Keratinocyte (primary cell): ENCODE data around the gene NEK6. TPM values are rescaled to one million over a fixed set of nuclear protein-coding genes. Genes with fewer than 3 reads are reported as not detected.

ENCODE experiments used
- DNase-seq: peaks from one replicate; pipeline ENCODE4 v3.0.0-alpha.2; 2011; ENCODE audit warnings: low read depth, missing footprints, low spot score
- FAIRE-seq: peaks from 2 replicates; lab custom pipeline; 2011; peaks lifted over from hg19 to GRCh38; lab: Jason Lieb, UNC
- H2AFZ ChIP-seq: 2 replicates; pipeline ENCODE4 v1.6.0; 2012; ENCODE audit warnings: low read length, control low read depth, inconsistent platforms; ENCODE audit not compliant: control insufficient read depth
- H3K27ac ChIP-seq: 2 replicates; pipeline ENCODE4 v1.5.1; 2011; ENCODE audit warnings: low read length; ENCODE audit not compliant: control insufficient read depth, insufficient read depth
- H3K27me3 ChIP-seq: 3 replicates; pipeline ENCODE4 v1.6.0; 2011; ENCODE audit warnings: low read length; ENCODE audit not compliant: control insufficient read depth, insufficient read depth; ENCODE audit errors: extremely low read depth
- H3K36me3 ChIP-seq, 2 experiments: 2 replicates in 1 of 2; 3 replicates in 1 of 2; pipeline ENCODE4 v1.5.1; 2011; ENCODE audit warnings: low read length in 2 of 2, mild to moderate bottlenecking in 1 of 2; ENCODE audit not compliant: control insufficient read depth in 2 of 2, insufficient read depth in 2 of 2; ENCODE audit errors: extremely low read depth in 1 of 2
- H3K4me1 ChIP-seq: 3 replicates; pipeline ENCODE4 v1.5.1; 2011; ENCODE audit warnings: low read length; ENCODE audit not compliant: control insufficient read depth, insufficient read depth; ENCODE audit errors: extremely low read depth
- H3K4me2 ChIP-seq: 3 replicates; pipeline ENCODE4 v1.6.0; 2011; ENCODE audit warnings: low read depth, low read length; ENCODE audit not compliant: control insufficient read depth, insufficient read depth; ENCODE audit errors: extremely low read depth
- H3K4me3 ChIP-seq, 3 experiments: fragments of 200-600 bp in 1 of 3; sonication (generic) in 1 of 3; 2 replicates in 2 of 3; 3 replicates in 1 of 3; pipeline ENCODE4 v1.5.1; 2011 to 2016; ENCODE audit warnings: low read length in 3 of 3, mild to moderate bottlenecking in 3 of 3, control low read depth in 2 of 3, inconsistent platforms in 1 of 3, low read depth in 1 of 3, mixed read lengths in 1 of 3, mixed run types in 1 of 3, moderate library complexity in 1 of 3; ENCODE audit not compliant: control insufficient read depth in 2 of 3, insufficient read depth in 2 of 3; ENCODE audit errors: extremely low read depth in 1 of 3
- H3K79me2 ChIP-seq: 2 replicates; pipeline ENCODE4 v1.6.0; 2012; ENCODE audit warnings: low read length; ENCODE audit not compliant: control insufficient read depth, insufficient read depth
- H3K9ac ChIP-seq: 3 replicates; pipeline ENCODE4 v1.6.0; 2011; ENCODE audit warnings: low read length; ENCODE audit not compliant: control insufficient read depth, insufficient read depth; ENCODE audit errors: extremely low read depth
- H3K9me1 ChIP-seq: 3 replicates; pipeline ENCODE4 v1.6.0; 2011; ENCODE audit warnings: low read length; ENCODE audit not compliant: control insufficient read depth, insufficient read depth; ENCODE audit errors: extremely low read depth
- H3K9me3 ChIP-seq: 2 replicates; pipeline ENCODE4 v1.5.1; 2012; ENCODE audit warnings: low read depth, low read length; ENCODE audit not compliant: control insufficient read depth
- H4K20me1 ChIP-seq: 3 replicates; pipeline ENCODE4 v1.6.0; 2011; ENCODE audit warnings: low read length; ENCODE audit not compliant: control insufficient read depth, insufficient read depth; ENCODE audit errors: extremely low read depth
- EZH2 ChIP-seq: IDR thresholded peaks from one replicate; pipeline ENCODE4 v1.6.1; 2012; ENCODE audit warnings: inconsistent platforms, mild to moderate bottlenecking, low read length, moderate library complexity
- dilution Hi-C: fragments of 300-500 bp; cut with MboI; formaldehyde crosslinking; loops from one replicate; pipeline ENCODE4 v1.7.0; 2020; ENCODE audit warnings: low sequenced_read_pairs; ENCODE audit not compliant: extremely low pct_ligation_motif_present
- polyA plus RNA-seq, 5 experiments: library from polyadenylated mRNA; depleted of rRNA in 3 of 5; stranded (reverse) in 3 of 5; stranded (forward) in 1 of 5; unstranded in 1 of 5; fragments of >200 nt; gene quantifications; 1 replicate in 1 of 5; 2 replicates in 3 of 5; 3 replicates in 1 of 5; pipeline versions ENCODE4 v1.2.1 to v1.2.3, GENCODE V29; 2011 to 2012; ENCODE audit warnings: missing spikeins in 2 of 5, low read depth in 1 of 5, low replicate concordance in 1 of 5
- TF ChIP-seq, protein P1 (sequence below), 3 experiments: IDR thresholded peaks in 1 of 3; conservative IDR thresholded peaks in 1 of 3; optimal IDR thresholded peaks in 1 of 3; 2 replicates in 2 of 3; 3 replicates in 1 of 3; pipeline versions ENCODE3 to v1.5.1; 2011; ENCODE audit warnings: low read length in 3 of 3, mild to moderate bottlenecking in 3 of 3, moderate library complexity in 2 of 3, control low read depth in 1 of 3, inconsistent platforms in 1 of 3; ENCODE audit not compliant: insufficient read depth in 2 of 3; ENCODE audit errors: extremely low read depth in 1 of 3

The NEK6 gene
- polyA plus RNA-seq, 1 donor (not counting 4 experiments of a cell fraction or from before 2014, with no cell fraction given) = 56.4 TPM

GRCh38 chr9:124353166-124353768 is 95.5 kb downstream of the NEK6 start:
- DNase-seq = no peak
- H3K4me3 ChIP-seq = no peak overlapping the region
- H4K20me1 ChIP-seq = peaks cover 20% of the 10 kb centered on the region
- TF ChIP-seq, protein P1, sequence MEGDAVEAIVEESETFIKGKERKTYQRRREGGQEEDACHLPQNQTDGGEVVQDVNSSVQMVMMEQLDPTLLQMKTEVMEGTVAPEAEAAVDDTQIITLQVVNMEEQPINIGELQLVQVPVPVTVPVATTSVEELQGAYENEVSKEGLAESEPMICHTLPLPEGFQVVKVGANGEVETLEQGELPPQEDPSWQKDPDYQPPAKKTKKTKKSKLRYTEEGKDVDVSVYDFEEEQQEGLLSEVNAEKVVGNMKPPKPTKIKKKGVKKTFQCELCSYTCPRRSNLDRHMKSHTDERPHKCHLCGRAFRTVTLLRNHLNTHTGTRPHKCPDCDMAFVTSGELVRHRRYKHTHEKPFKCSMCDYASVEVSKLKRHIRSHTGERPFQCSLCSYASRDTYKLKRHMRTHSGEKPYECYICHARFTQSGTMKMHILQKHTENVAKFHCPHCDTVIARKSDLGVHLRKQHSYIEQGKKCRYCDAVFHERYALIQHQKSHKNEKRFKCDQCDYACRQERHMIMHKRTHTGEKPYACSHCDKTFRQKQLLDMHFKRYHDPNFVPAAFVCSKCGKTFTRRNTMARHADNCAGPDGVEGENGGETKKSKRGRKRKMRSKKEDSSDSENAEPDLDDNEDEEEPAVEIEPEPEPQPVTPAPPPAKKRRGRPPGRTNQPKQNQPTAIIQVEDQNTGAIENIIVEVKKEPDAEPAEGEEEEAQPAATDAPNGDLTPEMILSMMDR (optimal IDR thresholded peaks at IDR 0.05 in 1 of 3, IDR thresholded peaks at IDR 0.05 in 1 of 3, conservative IDR thresholded peaks at IDR 0.05 in 1 of 3; ENCODE audit: extremely low read depth in 1 of 3, insufficient read depth in 2 of 3, low read length in 3 of 3) = no peak
- TF ChIP-seq EZH2 = no peak
- dilution Hi-C loops = no loop called here
- H3K36me3 ChIP-seq = peaks cover 51 to 61% of the 10 kb centered on the region in 2 experiments
- H3K9me3 ChIP-seq = no peaks in the 10 kb centered on the region
- H3K4me1 ChIP-seq = no peaks in the 10 kb centered on the region
- no peak overlapping the region for H2AFZ ChIP-seq
- H3K27me3 ChIP-seq = no peaks in the 10 kb centered on the region
- H3K27ac ChIP-seq = no peak overlapping the region
- H3K9me1 ChIP-seq = peaks cover 2% of the 10 kb centered on the region
- no peak overlapping the region for H3K4me2 ChIP-seq
- peaks cover 33% of the 10 kb centered on the region for H3K79me2 ChIP-seq
- H3K9ac ChIP-seq = no peak overlapping the region
- no peak for FAIRE-seq

- dilution Hi-C loops = no loop called here
- no peak overlapping the region for H3K4me3 ChIP-seq
- TF ChIP-seq, protein P1 (optimal IDR thresholded peaks at IDR 0.05 in 1 of 3, IDR thresholded peaks at IDR 0.05 in 1 of 3, conservative IDR thresholded peaks at IDR 0.05 in 1 of 3; ENCODE audit: extremely low read depth in 1 of 3, insufficient read depth in 2 of 3, low read length in 3 of 3) = no peak
- no peak for TF ChIP-seq EZH2
- H3K79me2 ChIP-seq = peaks cover 39% of the 10 kb centered on the region
- H3K9ac ChIP-seq = no peak overlapping the region
- no peak for FAIRE-seq
- H3K9me1 ChIP-seq = peaks cover 2% of the 10 kb centered on the region
- no peak overlapping the region for H2AFZ ChIP-seq
- peaks cover 49 to 61% of the 10 kb centered on the region in 2 experiments for H3K36me3 ChIP-seq
- no peaks in the 10 kb centered on the region for H3K9me3 ChIP-seq
- no peak for DNase-seq
- H4K20me1 ChIP-seq = peaks cover 25% of the 10 kb centered on the region
- no peak overlapping the region for H3K27ac ChIP-seq
- no peaks in the 10 kb centered on the region for H3K4me1 ChIP-seq
- no peaks in the 10 kb centered on the region for H3K27me3 ChIP-seq
- no peak overlapping the region for H3K4me2 ChIP-seq
Measured at GRCh38 chr9:124353811-124354274, 96.1 kb downstream of the NEK6 start.
